Lung (tissue), 16 donors: ENCODE measurements around the gene HYKK. TPM values are rescaled to one million over a fixed set of nuclear protein-coding genes. Genes with fewer than 3 reads are reported as not detected.

ENCODE experiments used
- ATAC-seq: fragments of 200-7000 bp; cut with Tn5 transposase; one replicate; pipeline ENCODE4 v1.9.1; 2020; ENCODE audit warnings: moderate number of reproducible peaks; ENCODE audit not compliant: insufficient read depth, low FRiP score
- DNase-seq, 3 donors: peaks; one replicate each; pipeline ENCODE4 v3.0.0-alpha.2; 2013 to 2017
- H3K27ac ChIP-seq, 2 donors: one replicate each; pipeline ENCODE4 v1.5.1; 2013; ENCODE audit warnings: mild to moderate bottlenecking in 2 of 2, moderate library complexity in 2 of 2, control low read depth in 1 of 2, inconsistent platforms in 1 of 2, low read depth in 1 of 2, low read length in 1 of 2
- H3K27me3 ChIP-seq, 3 donors: one replicate each; pipeline ENCODE4 v1.5.1; 2013; ENCODE audit warnings: low read length in 2 of 3; ENCODE audit not compliant: control insufficient read depth in 3 of 3, insufficient read depth in 3 of 3
- H3K36me3 ChIP-seq, 4 donors: one replicate each; pipeline ENCODE4 v1.5.1; 2013; ENCODE audit warnings: low read length in 4 of 4, mild to moderate bottlenecking in 1 of 4, moderate library complexity in 1 of 4; ENCODE audit not compliant: control insufficient read depth in 4 of 4, insufficient read depth in 4 of 4
- H3K4me1 ChIP-seq, 5 donors: one replicate each; pipeline ENCODE4 v1.5.1; 2013; ENCODE audit warnings: low read length in 5 of 5, mild to moderate bottlenecking in 2 of 5, moderate library complexity in 1 of 5; ENCODE audit not compliant: control insufficient read depth in 5 of 5, insufficient read depth in 5 of 5
- H3K4me3 ChIP-seq: one replicate; pipeline ENCODE4 v1.5.1; 2013; ENCODE audit warnings: mild to moderate bottlenecking, control low read depth, moderate library complexity
- H3K9ac ChIP-seq, 2 donors: one replicate each; pipeline ENCODE4 v1.5.1; 2013; ENCODE audit warnings: low read length in 2 of 2, control low read depth in 1 of 2; ENCODE audit not compliant: insufficient read depth in 1 of 2
- H3K9me3 ChIP-seq, 4 donors: one replicate each; pipeline ENCODE4 v1.5.1; 2013; ENCODE audit warnings: low read length in 3 of 4, mild to moderate bottlenecking in 1 of 4, moderate library complexity in 1 of 4; ENCODE audit not compliant: control insufficient read depth in 4 of 4, insufficient read depth in 3 of 4
- WGBS, 2 donors: extraction: QIAGEN DNeasy Blood & Tissue Kit; methylation state at CpG; one replicate each; pipeline ENCODE4 v1.1.7; 2013; 5-methylcytosine and 5-hydroxymethylcytosine counted together
- long read RNA-seq, 5 donors: transcript quantifications; one replicate each; lab custom pipeline, GENCODE V29; 2026
- polyA plus RNA-seq, 2 donors: library from polyadenylated mRNA; stranded (reverse); fragments of 200-250 nt; gene quantifications; one replicate each; pipeline ENCODE4 v1.2.1, GENCODE V29; 2013
- total RNA-seq, 2 donors: library from RNA; depleted of rRNA in 1 of 2; stranded (reverse); fragments of >200 nt in 1 of 2; gene quantifications; one replicate each; pipeline ENCODE4 v1.2.1, GENCODE V29; 2014 to 2021
- TF ChIP-seq, protein P1 (sequence below): IDR thresholded peaks from 2 replicates; pipeline ENCODE4 v1.5.1; 2012; ENCODE audit warnings: mild to moderate bottlenecking; ENCODE audit errors: control extremely low read depth, extremely low read depth
- donor health status: control.
- donor health status: control.
- donor health status: Bipolar disorder and iron deficiency.
- donor health status: healthy.
- donor health status: DM: yes; HTN: yes; CAD: no.

The HYKK gene, protein sequence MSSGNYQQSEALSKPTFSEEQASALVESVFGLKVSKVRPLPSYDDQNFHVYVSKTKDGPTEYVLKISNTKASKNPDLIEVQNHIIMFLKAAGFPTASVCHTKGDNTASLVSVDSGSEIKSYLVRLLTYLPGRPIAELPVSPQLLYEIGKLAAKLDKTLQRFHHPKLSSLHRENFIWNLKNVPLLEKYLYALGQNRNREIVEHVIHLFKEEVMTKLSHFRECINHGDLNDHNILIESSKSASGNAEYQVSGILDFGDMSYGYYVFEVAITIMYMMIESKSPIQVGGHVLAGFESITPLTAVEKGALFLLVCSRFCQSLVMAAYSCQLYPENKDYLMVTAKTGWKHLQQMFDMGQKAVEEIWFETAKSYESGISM
- total RNA-seq (1 to 10 TPM; 4.5 to 5.3 TPM), polyA plus RNA-seq (1 to 10 TPM; 1.6 to 5.7 TPM)
- long read RNA-seq, donor 1, result 0 reads
- long read RNA-seq, donor 2, partial matches to known transcripts, result 0 of 1 reads
- long read RNA-seq, donor 2, other reads (novel, unspliced or antisense), result 0 of 1 reads
- long read RNA-seq, donor 3, result 0 reads
- long read RNA-seq, donor 4, partial matches to known transcripts, result 0 of 1 reads
- long read RNA-seq, donor 4, other reads (novel, unspliced or antisense), result 0 of 1 reads
- long read RNA-seq, donor 5, partial matches to known transcripts, result 0 of 2 reads
- long read RNA-seq, donor 5, other reads (novel, unspliced or antisense), result 0 of 2 reads

DNA sequence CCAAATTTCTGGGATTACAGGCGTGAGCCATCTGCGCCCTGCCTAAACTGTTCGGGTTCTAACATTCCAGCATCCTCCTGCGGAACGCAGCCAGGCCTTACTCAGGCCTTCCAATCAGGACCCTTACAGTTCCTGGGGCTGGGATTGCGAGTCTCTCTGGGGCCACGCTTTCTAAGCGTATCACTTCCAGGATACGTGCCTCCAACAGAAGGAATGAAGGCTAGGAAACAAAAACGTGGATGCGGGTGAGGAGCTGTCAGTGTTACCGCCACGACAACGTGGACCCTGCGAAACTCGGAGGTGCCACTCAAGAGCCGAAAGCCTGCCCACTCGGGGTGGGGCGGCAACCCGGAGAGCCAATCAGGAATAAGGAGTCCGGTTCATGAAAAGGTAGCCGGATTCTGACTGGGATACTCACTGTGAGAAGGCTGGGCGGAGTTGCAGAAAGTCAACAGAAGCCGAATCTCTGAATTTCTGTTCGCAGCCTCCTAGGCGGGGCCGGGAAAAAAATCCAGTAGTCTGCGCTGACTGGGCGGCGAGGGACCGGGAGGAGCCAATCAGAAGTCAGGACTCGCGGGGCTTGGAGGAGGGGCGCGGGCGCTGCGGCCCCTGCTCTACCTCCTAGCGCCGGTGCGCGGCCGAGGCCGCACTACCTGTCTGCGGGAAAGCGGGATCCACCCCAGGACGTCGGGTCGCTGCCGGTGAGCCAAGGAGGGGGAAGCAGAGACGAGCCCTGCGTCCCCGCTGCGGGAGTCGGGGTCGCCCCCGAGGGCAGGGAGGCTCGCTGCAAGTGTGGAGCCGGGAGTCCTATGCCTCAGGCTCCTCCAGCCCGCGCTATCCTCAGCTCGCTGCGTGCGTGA lies at the start of gene HYKK:
Gene HYKK, plus strand, starts transcription at position 607 of the 860 bp plus-strand sequence. CDS start 5,512 bp downstream, outside the sequence.
- Histone ChIP-seq H3K27ac (peak within 1 kb of the TSS; percentile 71 to 81), H3K36me3 (no peaks in the 10 kb centered on the region), H3K4me3 (peak within 1 kb of the TSS; percentile 73), H3K9ac (peak within 1 kb of the TSS in 1 of 2 donors; percentile 75), H3K27me3 (no peaks in the 10 kb centered on the region), H3K9me3 (no peaks in the 10 kb centered on the region), H3K4me1 (peaks cover 0 to 8% (median 0%) of the 10 kb centered on the region in 5 donors)
- DNase-seq (peak; percentile 96 to 98 (median 98)), ATAC-seq (peak; percentile 96)
- TF ChIP-seq, protein P1, sequence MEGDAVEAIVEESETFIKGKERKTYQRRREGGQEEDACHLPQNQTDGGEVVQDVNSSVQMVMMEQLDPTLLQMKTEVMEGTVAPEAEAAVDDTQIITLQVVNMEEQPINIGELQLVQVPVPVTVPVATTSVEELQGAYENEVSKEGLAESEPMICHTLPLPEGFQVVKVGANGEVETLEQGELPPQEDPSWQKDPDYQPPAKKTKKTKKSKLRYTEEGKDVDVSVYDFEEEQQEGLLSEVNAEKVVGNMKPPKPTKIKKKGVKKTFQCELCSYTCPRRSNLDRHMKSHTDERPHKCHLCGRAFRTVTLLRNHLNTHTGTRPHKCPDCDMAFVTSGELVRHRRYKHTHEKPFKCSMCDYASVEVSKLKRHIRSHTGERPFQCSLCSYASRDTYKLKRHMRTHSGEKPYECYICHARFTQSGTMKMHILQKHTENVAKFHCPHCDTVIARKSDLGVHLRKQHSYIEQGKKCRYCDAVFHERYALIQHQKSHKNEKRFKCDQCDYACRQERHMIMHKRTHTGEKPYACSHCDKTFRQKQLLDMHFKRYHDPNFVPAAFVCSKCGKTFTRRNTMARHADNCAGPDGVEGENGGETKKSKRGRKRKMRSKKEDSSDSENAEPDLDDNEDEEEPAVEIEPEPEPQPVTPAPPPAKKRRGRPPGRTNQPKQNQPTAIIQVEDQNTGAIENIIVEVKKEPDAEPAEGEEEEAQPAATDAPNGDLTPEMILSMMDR, result no peak
- WGBS, 2 donors, result 1 to 2% methylated on average over 52 to 63 of the region's 63 CpGs

DNA sequence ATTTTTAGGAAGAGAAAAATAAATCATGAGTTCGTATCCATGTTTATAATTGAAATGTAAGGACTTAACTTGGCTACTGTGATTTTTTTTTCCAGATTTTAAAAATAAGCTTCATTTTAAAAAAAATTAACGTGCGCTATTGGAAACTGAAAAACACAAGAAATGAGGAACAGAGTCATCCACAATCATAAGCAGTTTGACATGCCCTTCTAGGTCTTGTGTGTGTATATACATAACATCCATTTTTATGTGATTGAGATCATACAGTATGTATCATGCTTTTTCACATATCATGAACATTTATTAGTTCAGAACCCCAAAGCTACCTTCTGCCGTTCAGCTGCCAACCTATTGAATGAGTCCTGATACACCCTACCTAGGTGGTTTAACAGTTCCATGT lies 46.6 kb upstream of the HYKK start:
- DNase-seq (no peak), ATAC-seq (no peak)
- Histone ChIP-seq H3K27ac (no peak overlapping the region), H3K9ac (no peak overlapping the region), H3K27me3 (no peaks in the 10 kb centered on the region), H3K36me3 (peaks cover 6 to 20% (median 18%) of the 10 kb centered on the region in 4 donors), H3K9me3 (no peaks in the 10 kb centered on the region), H3K4me3 (no peak overlapping the region), H3K4me1 (peaks cover 3 to 22% (median 4%) of the 10 kb centered on the region in 5 donors)
- TF ChIP-seq, protein P1, result no peak
- WGBS, 2 donors, result 81 to 87% methylated on average over 4 of the region's 4 CpGs

DNA sequence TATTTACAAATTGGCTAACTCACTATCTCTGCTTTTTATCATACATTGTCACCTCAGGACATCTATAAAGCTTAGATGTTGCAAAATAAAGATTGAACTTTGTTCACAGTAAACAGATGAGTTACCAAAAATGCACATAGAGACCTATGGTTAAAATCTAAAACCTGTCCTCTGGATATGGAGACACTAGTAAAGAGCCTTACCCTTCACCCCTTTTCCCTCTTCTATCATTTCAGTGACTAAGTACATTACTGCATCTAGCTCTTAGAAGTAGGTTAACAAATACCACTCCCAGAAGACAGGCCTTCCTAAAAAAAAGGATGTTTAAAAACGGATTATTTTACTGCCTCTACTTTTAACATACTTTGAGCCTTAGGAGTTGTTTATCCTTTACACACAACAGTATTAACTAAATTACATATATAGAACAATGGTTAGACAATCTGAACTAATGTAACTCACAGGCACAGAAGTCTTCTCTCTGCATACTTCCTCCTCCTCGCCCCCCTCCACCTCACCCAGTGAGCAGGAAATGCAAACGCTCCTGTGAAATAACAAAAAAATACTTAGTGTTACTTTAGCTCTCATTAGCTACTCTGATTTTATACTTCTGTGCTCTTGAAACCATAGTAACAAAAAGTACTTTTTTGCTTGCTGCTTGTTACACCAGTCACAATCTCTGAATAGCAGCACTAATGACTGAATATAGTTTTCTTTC lies 46.0 kb upstream of the HYKK start:
- DNase-seq, result no peak
- TF ChIP-seq, protein P1, result no peak
- Histone ChIP-seq H3K9ac (no peak overlapping the region), H3K4me1 (peaks cover under 1 to 17% (median 4%) of the 10 kb centered on the region in 5 donors), H3K36me3 (peaks cover 9 to 24% (median 20%) of the 10 kb centered on the region in 4 donors), H3K9me3 (no peaks in the 10 kb centered on the region), H3K27ac (no peak overlapping the region), H3K4me3 (no peak overlapping the region), H3K27me3 (no peaks in the 10 kb centered on the region)
- 14 to 27% methylated on average over 3 of the region's 3 CpGs for whole genome bisulfite sequencing, 2 donors
- no peak for ATAC-seq
